ENCODE results near the gene METTL15. TPM values are rescaled to one million over a fixed set of nuclear protein-coding genes. Genes with fewer than 3 reads are reported as not detected.

METTL15 gene
- total and polyA plus RNA-seq, 8 donors, result 3.0 to 8.2 (median 5.5) TPM

- H3K27ac ChIP-seq, result peak overlapping the region; percentile 29 to 85 (median 78)
- H3K4me1 ChIP-seq, result peaks cover 4 to 26% (median 19%) of the 10 kb centered on the region in 3 donors
- 0 to 1% methylated on average over 31 of the region's 31 CpGs for WGBS, 2 donors
- DNase-seq (peak; percentile 53 to 88 (median 70)), FAIRE-seq (no peak), ATAC-seq (peak; percentile 53 to 72 (median 70))
- H3K27me3 ChIP-seq, result no peaks in the 10 kb centered on the region
- intact Hi-C loops (cut with DNase I), result no loop called here
- no peaks in the 10 kb centered on the region for H3K36me3 ChIP-seq
- no peak for TF ChIP-seq CTCF (IDR thresholded peaks at IDR 0.05)
- peak overlapping the region; percentile 38 to 66 (median 48) for H3K4me3 ChIP-seq
- no peaks in the 10 kb centered on the region for H3K9me3 ChIP-seq
These were observed 2.1 kb downstream of the METTL15 start for GRCh38 chr11:28110108-28110820.

- ATAC-seq, result no peak
- no peak for DNase-seq
- no peaks in the 10 kb centered on the region for H3K9me3 ChIP-seq
- peak overlapping the region; percentile 29 to 85 (median 78) for H3K27ac ChIP-seq
- H3K4me3 ChIP-seq, result peak overlapping the region; percentile 38 to 66 (median 48)
- intact Hi-C loops (cut with DNase I), result no loop called here
- FAIRE-seq, result no peak
- H3K36me3 ChIP-seq, result no peaks in the 10 kb centered on the region
- H3K27me3 ChIP-seq, result no peaks in the 10 kb centered on the region
- H3K4me1 ChIP-seq, result peaks cover 4 to 26% (median 19%) of the 10 kb centered on the region in 3 donors
- TF ChIP-seq CTCF (IDR thresholded peaks at IDR 0.05), result no peak
These were observed 2.6 kb downstream of the METTL15 start for GRCh38 chr11:28110821-28111200.

- ATAC-seq (no peak), FAIRE-seq (no peak), DNase-seq (no peak)
- no peaks in the 10 kb centered on the region for H3K9me3 ChIP-seq
- H3K36me3 ChIP-seq, result no peaks in the 10 kb centered on the region
- no peaks in the 10 kb centered on the region for H3K27me3 ChIP-seq
- H3K27ac ChIP-seq, result no peak overlapping the region
- peaks cover 4 to 21% (median 13%) of the 10 kb centered on the region in 3 donors for H3K4me1 ChIP-seq
- WGBS, 2 donors, result 94 to 96% methylated on average over 4 of the region's 4 CpGs
- no peak overlapping the region for H3K4me3 ChIP-seq
- intact Hi-C loops (cut with DNase I), result no loop called here
- TF ChIP-seq CTCF (IDR thresholded peaks at IDR 0.05), result no peak
These were observed 5.9 kb downstream of the METTL15 start for GRCh38 chr11:28114116-28114515.

- Histone ChIP-seq H3K4me1 (peaks cover 4 to 15% (median 7%) of the 10 kb centered on the region in 3 donors), H3K36me3 (no peaks in the 10 kb centered on the region), H3K27me3 (no peaks in the 10 kb centered on the region), H3K27ac (no peak overlapping the region), H3K4me3 (no peak overlapping the region), H3K9me3 (no peaks in the 10 kb centered on the region)
- intact Hi-C loops (cut with DNase I), result no loop called here
- DNase-seq, result no peak
- ATAC-seq, result no peak
- TF ChIP-seq CTCF (IDR thresholded peaks at IDR 0.05), result no peak
- no peak for FAIRE-seq
- WGBS, 2 donors, result 94 to 100% methylated on average over 1 of the region's 1 CpG
These were observed 6.5 kb downstream of the METTL15 start for GRCh38 chr11:28114731-28115130.

- Histone ChIP-seq H3K36me3 (no peaks in the 10 kb centered on the region), H3K9me3 (no peaks in the 10 kb centered on the region), H3K27ac (no peak overlapping the region), H3K4me1 (no peaks in the 10 kb centered on the region), H3K4me3 (no peak overlapping the region), H3K27me3 (no peaks in the 10 kb centered on the region)
- DNase-seq (no peak), FAIRE-seq (no peak), ATAC-seq (no peak)
- TF ChIP-seq CTCF (IDR thresholded peaks at IDR 0.05), result no peak
- 94 to 99% methylated on average over 4 of the region's 4 CpGs for WGBS, 2 donors
- intact Hi-C loops (cut with DNase I), result no loop called here
These were observed 9.5 kb downstream of the METTL15 start for GRCh38 chr11:28117712-28118111.

All from pancreas (tissue), 10 donors.